Head of caudate nucleus (tissue), 42 donors: ENCODE data around the gene PRMT7.
"Not testable (repeated sequence)": the region's sequence is repeated elsewhere in the genome, so short reads cannot be mapped to it uniquely, and the experiment has no call there.

ENCODE experiments used
- DNase-seq, 42 donors: peaks; one replicate each; pipeline versions ENCODE4 v3.0.0 to v3.0.0-alpha.2; 2020 to 2021; ENCODE audit warnings: mixed read lengths in 7 of 42
- intact Hi-C: fragments of 100-400 bp; cut with DNase I; formaldehyde crosslinking; loops from one replicate; pipeline ENCODE4 v1.15.0; 2022

The PRMT7 gene

DNA sequence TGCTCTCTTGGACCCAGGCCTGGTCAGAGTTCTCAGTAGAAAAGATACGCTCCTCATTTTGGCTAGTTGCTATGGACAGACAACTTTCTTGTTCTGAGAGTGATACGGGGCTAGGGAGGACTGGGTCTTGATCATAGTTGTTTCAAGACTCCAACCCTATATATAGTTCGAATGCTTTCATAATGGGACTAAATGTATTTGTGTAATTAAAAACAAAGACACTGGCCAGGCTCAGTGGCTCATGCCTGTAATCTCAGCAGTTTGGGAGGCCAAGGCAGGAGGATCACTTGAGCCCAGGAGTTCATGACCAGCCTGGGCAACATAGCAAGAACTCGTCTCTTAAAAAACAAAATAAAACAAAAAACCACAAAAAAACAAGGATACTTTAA lies 28.8 kb upstream of the PRMT7 start:
- DNase-seq = no peak
- intact Hi-C loops = no loop called here

DNA sequence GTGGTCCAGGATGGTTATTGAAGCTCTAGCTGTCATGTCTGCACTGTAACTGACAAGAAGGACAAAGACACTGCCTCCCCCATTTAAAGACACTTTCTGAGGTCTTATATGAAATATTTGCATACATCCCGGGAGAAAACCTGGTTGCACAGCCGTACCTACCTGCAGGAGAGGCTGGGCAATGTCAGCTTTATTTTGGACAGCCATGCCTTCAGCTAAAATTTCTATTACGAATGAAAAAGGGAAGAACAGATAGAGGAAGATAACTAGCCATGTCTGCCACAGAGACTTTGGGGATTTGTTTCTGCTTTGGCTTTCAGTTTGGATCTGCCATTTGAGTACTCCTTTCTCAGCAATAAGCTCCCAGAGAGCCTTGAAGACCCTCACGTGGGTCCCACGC lies 27.5 kb upstream of the PRMT7 start:
- intact Hi-C loops = no loop called here
- no peak for DNase-seq

DNA sequence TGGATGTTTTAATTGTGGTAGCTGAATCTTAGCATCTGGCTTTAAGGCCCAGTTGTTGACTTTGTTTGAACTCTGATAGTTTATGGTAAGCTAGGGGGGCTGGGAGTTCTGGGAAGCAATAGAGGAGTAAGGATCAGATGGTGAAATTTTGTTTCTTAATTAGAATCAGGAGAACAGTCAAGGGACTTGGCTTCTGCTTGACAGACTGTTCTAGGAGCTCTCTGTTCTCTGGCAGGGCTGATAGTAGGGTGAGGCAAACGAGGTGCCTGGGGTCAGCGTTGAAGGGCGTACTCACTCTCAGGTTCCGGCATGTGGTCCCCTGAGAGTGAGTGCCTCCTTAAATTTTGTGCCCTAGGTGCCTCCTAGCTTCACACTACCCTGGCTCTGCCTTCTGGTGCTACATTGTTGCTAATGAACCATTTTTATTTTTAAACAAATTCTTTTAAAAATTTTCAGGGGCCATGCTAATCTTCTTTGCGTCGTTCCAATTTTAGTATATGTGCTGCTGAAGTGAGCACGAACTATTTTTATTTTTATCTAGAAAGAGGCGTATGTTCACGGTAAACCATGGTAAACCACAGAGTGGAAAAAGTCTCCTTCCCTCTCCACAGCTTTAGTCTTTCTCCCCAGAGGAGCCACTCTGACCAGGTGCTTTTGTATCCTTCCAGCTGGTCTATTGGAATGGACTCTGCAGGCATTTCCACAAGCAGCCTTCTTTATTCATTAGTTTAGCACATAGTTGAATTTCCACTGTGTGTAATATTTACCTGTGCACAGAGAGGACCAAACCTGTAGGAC lies 26.8 kb upstream of the PRMT7 start:
- intact Hi-C loops = no loop called here
- peak in 4 of 42 donors; percentile 9 to 40 (median 20) for DNase-seq

DNA sequence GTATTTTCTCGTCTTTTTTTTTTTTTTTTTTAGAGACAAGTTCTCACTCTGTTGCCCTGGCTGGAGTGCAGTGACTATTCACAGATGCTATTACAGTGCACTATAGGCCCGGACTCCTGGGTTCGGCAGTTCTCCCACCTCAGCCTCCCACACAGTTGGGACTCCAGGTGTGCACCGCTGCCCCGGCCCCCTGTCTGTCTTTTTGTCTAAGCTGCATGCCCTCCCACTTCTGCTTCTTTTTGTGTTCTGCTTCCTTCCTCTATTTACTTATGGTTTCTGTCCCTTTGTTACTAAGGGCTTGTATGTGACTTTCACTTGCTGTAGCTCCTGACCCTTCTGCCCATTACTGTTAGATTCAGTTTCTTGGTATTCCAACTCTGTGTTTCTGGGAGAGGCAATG lies 26.0 kb upstream of the PRMT7 start:
- peak in 1 of 42 donors; percentile 45 for DNase-seq
- intact Hi-C loops = no loop called here

DNA sequence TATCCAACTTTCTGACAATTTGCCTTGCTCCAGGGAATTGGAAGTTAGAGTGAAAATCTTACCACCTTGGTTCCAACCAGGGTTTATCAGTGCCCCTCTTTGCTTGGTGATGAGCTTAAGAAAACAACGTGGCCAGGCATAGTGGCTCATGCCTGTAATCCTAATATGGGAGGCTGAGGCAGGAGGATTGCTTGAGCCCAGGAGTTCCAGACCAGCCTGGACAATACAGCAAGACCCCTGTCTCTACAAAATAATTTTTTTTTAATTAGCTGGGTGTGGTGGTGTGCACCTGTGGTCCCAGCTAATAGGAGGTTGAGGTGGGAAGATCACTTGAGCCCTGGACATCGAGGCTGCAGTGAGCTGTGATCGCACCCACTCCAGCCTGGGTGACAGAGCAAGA lies 25.1 kb upstream of the PRMT7 start:
- DNase-seq = no peak
- intact Hi-C loops = no loop called here

DNA sequence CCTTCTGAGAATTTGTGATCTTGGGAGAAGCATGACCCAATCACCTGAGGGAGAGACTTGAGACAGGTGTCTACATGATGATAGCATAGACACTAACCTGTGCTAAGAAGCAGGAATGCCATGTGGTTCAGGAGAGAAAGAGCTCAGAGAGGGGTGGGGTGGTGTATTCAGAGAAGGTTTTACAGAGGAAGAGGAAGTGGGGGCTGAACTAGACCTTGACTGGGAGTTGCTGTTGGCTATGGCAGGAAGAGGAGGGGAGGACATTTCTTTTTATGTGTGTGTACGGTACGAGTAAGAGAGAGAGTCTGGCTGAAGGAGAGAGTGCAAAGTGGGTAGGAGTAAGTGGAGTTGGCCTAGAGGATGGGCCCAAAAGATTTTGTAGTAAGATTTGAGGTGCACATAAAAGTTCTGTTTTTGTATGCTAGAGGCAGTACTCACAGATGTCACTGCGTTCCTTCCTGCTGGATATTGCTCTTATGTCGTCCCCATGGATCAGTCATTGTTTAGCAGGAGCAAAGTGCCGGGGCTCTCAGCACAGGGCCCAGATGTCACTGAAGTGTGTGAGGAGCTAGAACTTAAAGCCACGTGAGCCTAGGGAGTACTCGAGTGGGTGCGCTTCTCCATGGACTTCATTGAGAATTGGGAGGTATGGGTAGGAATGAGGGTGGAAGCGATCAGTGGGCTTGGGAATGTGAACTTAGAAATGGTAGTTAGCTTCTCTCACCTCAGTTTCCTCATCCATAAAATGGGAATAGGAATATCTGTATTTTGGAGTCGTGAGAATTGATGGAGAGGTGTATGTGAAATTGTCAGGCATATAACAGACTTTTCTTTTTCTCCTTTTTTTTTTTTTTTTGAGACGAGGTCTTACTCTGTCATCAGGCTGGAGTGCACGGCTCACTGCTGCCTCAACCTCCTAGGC lies 24.4 kb upstream of the PRMT7 start:
- DNase-seq = no peak
- intact Hi-C loops = no loop called here

DNA sequence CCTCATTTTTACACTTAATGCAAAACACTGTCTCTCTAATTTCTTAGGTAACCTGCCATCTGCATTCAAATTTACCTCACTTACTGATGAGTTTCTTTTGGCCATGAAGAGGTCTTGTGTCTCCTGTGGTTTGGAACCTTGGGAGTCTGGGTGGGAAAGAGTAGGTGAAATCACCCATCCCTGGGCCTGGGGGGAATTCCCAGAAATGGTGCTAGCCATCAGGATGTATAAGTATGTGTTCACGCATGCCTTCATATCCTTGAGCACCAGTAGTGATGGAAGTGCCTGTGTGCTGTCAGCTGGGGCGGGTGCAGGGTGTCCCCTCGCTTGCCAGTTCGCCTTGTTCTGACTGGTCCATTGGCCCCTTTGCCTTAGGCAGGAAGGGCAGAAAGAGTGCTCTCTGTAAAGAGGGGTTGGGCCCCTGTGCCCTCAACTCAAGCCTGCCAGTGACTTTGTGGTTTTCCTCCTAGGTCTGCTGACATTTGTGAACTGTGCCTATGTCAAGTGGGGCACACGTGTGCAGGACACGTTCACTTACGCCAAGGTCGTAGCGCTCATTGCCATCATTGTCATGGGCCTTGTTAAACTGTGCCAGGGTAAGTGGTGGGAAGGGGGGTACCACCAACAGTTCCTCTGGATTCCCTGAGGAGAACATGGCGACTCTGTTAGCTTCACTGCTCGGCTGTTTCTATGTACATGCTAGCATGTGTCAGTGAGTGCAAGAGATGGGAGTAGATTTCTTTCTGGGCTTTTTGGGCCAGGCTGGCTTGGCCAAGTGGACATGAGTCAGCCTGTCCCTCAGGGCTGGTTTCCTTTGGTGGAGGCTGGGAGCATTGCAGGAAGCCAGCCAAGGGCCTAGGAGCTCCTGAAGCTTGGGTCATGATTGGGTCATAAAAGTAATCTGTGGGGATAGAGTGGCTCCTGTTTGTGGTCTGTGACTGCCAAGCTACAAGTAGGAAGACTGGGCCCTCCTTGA lies 23.3 kb upstream of the PRMT7 start:
- peak in 6 of 42 donors; percentile 15 to 46 (median 26) for DNase-seq
- intact Hi-C loops = no loop called here

DNA sequence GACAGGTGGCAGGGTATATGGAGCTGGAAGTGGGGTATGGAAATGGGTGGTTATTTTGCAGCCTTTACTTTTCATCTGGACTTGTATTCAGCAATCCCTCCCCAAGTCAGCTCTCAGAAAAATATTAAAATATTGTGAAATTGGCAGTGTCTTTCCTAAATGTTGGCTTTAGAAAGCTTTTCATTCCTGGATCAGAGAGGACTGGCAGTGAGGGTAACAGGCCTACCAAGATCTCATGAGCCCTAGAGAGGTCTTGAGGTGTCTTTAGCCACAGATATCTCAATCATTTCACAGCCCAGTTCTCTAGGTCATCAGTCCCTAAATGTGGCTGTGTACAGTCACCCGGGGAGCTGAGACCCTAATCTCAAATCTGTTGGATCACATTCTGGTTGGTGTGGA lies 22.6 kb upstream of the PRMT7 start:
- intact Hi-C loops = no loop called here
- no peak for DNase-seq

DNA sequence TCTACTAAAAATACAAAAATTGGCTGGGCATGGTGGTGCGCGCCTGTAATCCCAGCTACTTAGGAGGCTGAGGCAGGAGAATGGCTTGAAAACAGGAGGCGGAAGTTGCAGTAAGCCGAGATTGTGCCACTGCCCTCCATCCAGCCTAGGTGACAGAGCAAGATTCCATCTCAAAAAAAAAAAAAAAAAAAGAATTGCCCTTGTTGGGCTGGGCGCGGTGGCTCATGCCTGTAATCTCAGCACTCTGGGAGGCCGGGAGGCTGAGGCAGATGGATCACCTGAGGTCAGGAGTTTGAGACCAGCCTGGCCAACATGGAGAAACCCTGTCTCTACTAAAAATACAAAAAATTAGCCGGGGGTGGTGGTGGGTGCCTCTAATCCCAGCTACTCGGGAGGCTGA lies 22.0 kb upstream of the PRMT7 start:
- intact Hi-C loops, DNase-seq: not testable (repeated sequence)

DNA sequence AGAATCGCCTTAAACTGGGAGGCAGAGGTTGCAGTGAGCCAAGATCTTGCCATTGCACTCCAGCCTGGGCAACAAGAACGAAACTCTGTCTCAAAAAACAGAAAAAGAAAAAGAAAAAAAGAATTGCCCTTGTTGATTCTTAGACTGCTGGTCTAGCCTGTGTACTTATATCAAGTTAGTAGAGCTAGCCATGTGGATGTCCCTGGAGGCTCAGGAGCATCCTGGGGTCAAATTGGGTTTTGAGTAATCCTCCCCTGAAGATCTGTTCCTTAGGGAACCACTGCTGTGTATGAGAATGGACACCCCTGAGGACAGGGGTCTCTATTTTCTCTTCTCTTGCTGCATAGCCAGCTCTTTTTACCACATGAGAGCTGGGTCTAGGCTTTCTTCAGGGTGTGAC lies 21.6 kb upstream of the PRMT7 start:
- no peak for DNase-seq
- intact Hi-C loops = no loop called here

DNA sequence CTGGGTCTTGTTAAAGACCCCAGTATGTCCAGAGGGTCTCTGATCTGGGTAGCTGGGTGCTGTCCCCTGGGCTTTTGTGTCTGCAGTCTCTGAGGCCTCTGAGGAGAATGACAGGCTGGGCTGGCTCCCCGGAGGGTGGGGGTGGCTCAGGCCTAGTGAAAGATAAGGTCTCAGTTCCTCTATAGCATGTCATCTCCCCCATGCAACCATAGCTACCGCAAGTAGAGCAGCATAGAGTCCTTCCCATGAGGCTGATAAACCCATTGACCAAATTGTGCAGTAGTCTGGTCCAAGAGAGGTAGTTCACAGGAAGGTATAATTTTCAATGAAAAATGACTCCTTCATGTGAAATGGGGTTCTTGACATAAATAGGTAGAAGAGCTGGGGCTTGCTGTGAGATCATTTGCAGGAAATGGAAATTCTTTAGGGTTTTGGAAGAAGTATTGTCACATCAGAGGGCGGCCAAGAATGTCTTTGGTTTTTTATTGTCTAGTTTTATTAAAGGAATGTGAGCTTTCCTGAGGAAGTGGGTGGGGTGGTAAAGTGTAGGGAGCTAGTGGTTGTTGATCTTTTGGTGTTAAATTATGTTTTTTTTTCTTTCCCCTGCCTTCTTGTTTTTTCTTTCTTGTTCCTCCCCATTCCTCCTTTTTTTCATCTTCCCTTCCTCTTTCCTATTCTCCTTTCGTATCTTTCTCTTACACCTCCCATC lies 21.0 kb upstream of the PRMT7 start:
- intact Hi-C loops = no loop called here

DNA sequence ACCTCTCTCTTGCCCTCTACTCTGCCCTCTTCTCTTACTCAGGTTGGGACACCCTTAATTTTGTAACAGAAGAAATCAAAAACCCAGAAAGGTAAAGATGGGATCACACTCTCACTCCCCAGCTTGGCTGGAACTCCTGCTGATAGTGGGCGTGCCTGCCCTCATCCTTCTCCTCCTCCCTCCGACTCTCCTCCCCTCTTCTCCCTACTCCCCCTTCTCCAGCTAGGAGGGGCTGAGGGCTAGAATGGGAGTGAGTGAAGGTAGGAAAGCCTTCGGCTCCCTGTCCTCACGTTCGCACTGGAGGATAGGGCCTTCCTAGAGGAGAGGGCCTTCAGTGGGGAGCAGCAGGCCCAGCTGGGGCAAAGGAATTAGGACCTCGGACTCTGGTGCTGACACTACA lies 20.4 kb upstream of the PRMT7 start:
- intact Hi-C loops = no loop called here
- DNase-seq = no peak

More for the DNA sequence above, 21.0 kb upstream of the PRMT7 start:
- DNase-seq = peak in 2 of 42 donors; percentile 12 to 39

DNA sequence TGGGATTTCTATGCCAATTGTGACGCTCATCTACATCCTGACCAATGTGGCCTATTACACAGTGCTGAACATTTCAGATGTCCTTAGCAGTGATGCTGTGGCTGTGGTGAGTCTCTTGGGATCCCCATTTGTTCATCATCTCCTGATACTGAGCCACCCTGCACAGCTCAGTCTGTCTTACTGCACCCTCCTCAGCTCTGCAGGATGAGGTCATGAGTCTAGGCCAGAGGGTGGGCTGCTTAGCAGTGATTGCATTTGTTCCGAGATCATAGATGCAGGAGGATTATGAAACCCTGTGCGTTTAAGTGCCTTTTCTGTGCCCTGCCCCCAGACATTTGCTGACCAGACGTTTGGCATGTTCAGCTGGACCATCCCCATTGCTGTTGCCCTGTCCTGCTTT lies 19.6 kb upstream of the PRMT7 start:
- intact Hi-C loops = no loop called here
- DNase-seq = no peak

DNA sequence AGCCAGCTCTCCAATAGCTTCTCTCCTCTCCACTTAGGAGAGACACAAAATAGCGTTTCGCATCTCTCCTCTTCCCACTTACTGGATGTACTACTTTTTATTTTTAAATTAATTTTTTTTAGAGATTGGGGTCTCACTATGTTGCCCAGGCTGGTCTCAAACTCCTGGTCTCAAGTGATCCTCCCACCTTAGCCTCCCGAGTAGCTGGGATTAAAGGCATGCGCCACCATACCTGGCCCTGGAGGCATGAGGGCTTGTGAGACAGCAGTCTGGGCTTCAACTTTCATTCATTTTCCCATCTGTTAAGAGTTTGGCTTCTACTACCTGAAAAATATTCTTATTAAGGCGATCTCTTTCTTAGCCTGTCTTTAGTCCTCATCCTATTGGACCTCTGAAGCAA lies 18.4 kb upstream of the PRMT7 start:
- no peak for DNase-seq
- intact Hi-C loops = no loop called here

DNA sequence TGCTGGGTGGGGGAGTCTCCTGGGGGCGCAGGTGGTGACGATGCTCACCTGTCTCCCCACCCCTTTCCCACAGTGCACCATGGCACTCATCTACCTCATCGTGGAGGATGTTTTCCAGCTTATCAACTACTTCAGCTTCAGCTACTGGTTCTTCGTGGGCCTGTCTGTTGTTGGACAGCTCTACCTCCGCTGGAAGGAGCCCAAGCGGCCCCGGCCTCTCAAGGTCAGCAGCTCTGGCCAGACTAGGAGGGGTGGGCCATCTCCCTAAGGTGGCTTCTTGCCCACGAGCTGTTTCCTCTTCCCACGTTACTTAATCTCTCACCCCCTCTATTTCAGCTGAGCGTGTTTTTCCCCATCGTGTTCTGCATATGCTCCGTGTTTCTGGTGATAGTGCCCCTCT lies 14.5 kb upstream of the PRMT7 start:
- DNase-seq = no peak
- intact Hi-C loops = no loop called here

DNA sequence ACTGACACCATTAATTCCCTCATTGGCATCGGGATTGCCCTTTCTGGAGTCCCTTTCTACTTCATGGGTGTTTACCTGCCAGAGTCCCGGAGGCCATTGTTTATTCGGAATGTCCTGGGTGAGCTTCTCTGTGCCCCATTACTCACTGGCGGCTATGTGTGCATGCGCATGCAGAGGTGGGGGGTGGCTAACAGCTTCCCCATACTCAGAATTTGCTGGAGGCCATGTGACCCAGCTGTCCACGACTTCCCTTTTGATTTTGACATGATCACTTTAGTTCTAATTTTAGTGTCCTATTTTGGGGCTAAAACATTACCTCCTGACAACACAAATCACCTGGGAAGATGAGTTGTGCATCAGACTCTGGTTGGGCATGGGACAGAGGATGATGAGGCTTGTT lies 14.1 kb upstream of the PRMT7 start:
- DNase-seq = peak in 13 of 42 donors; percentile 8 to 52 (median 30)
- intact Hi-C loops = no loop called here

DNA sequence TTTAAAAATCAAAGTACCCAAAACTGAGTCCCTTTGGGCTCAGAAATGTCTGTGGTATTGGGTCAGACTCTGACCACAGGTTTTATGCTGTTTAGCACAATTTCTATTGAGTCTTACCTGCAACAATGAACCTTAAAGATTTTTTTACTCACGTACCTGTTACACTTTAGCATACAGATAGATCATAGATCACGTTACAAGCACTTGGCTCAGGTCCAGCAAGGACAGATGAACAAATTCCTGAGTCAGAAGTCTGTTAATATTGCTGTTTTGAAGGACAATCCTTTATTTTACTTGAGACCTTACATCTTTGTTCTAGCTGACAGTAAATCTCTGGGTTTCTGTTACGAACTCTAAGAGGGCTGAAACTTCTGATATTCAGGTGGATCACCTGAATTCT lies 12.9 kb upstream of the PRMT7 start:
- no peak for DNase-seq
- intact Hi-C loops = no loop called here

DNA sequence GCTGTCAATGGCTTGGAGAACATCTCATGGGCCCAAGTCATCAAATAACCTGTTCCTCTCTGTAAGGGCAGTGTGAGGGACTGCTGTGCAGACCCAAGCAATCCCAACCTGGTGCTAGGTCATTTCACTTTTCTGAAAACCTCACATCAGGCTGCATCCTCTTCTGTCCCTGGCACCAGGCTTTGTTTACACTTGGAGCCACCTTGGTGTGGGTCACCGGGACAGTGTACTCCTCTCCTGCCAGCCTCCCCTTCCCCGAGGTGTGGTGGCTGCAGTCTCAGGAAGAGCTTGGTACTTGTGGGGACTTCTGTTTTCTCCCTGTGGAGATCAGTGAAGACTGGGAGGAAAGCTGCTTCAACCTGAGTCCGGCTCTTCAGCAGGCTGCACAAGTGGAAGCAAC lies 12.5 kb upstream of the PRMT7 start:
- DNase-seq = no peak
- intact Hi-C loops = no loop called here
